ENCODE results near the gene TRRAP.

Gene TRRAP

GRCh38 chr7:98922392-98923187 is 44.3 kb downstream of the TRRAP start:
- no peak for TF ChIP-seq CTCF (IDR thresholded peaks at IDR 0.05; ENCODE audit: borderline replicate concordance, insufficient read depth, low read depth, low read length)
- no peak overlapping the region for H3K4me3 ChIP-seq (ENCODE audit: low read depth, low read length)

- TF ChIP-seq CTCF (IDR thresholded peaks at IDR 0.05; ENCODE audit: borderline replicate concordance, insufficient read depth, low read depth, low read length): no peak
- no peak overlapping the region for H3K4me3 ChIP-seq (ENCODE audit: low read depth, low read length)
Measured at GRCh38 chr7:98923512-98923911, 45.2 kb downstream of the TRRAP start.

- H3K4me3 ChIP-seq (ENCODE audit: low read depth, low read length): no peak overlapping the region
- no peak for TF ChIP-seq CTCF (IDR thresholded peaks at IDR 0.05; ENCODE audit: borderline replicate concordance, insufficient read depth, low read depth, low read length)
Measured at GRCh38 chr7:98927125-98927524, 48.8 kb downstream of the TRRAP start.

- no peak overlapping the region for H3K4me3 ChIP-seq (ENCODE audit: low read depth, low read length)
- TF ChIP-seq CTCF (IDR thresholded peaks at IDR 0.05; ENCODE audit: borderline replicate concordance, insufficient read depth, low read depth, low read length): no peak
Measured at GRCh38 chr7:98930464-98930863, 52.1 kb downstream of the TRRAP start.

GRCh38 chr7:98930921-98931320 is 52.6 kb downstream of the TRRAP start:
- TF ChIP-seq CTCF (IDR thresholded peaks at IDR 0.05; ENCODE audit: borderline replicate concordance, insufficient read depth, low read depth, low read length): no peak
- H3K4me3 ChIP-seq (ENCODE audit: low read depth, low read length): no peak overlapping the region

GRCh38 chr7:98933321-98933720 is 55.0 kb downstream of the TRRAP start:
- TF ChIP-seq CTCF (IDR thresholded peaks at IDR 0.05; ENCODE audit: borderline replicate concordance, insufficient read depth, low read depth, low read length): no peak
- no peak overlapping the region for H3K4me3 ChIP-seq (ENCODE audit: low read depth, low read length)

GRCh38 chr7:98934267-98934666 is 55.9 kb downstream of the TRRAP start:
- no peak overlapping the region for H3K4me3 ChIP-seq (ENCODE audit: low read depth, low read length)
- TF ChIP-seq CTCF (IDR thresholded peaks at IDR 0.05; ENCODE audit: borderline replicate concordance, insufficient read depth, low read depth, low read length): no peak

Data from GM12875 (cell line).